Fibroblast of peridontal ligament (primary cell): ENCODE results near the gene ME1.
"Not testable (repeated sequence)": the region's sequence is repeated elsewhere in the genome, so short reads cannot be mapped to it uniquely, and the experiment has no call there.

Experiments
- DNase-seq: peaks from one replicate; pipeline ENCODE4 v3.0.0-alpha.2; 2010; ENCODE audit errors: extremely low read depth

The ME1 gene

GRCh38 chr6:83352424-83353061 lies 78.3 kb downstream of the ME1 start:
- no peak for DNase-seq

GRCh38 chr6:83343121-83343520 lies 87.7 kb downstream of the ME1 start:
- DNase-seq = no peak

GRCh38 chr6:83341765-83342164 lies 89.1 kb downstream of the ME1 start:
- no peak for DNase-seq

DNA sequence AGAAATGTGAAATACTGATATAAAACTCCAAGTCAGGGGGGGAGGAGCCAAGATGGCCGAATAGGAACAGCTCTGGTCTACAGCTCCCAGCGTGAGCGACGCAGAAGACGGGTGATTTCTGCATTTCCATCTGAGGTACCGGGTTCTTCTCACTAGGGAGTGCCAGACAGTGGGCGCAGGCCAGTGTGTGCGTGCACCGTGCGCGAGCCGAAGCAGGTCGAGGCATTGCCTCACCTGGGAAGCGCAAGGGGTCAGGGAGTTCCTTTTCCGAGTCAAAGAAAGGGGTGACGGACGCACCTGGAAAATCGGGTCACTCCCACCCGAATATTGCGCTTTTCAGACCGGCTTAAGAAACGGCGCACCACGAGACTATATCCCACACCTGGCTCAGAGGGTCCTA lies 96.9 kb downstream of the ME1 start:
- DNase-seq = not testable (repeated sequence)

DNA sequence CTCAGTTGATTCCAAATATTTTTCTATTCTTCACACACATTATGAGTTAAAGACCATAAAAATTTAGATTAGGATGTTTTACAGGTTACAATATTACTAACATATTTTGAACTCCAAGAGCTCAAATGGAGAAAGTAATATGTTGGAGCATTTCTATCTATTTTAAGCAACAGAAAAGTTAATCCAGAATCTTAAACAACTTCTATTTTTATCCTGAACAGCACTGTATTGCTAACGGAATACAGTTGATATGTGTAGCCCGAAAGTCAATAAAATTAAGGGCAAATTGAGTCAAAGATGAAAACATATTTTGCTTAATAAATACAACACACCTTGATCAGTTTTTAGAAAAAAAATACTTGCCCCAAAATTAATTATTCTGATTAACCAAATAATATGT lies 97.4 kb downstream of the ME1 start:
- no peak for DNase-seq

DNA sequence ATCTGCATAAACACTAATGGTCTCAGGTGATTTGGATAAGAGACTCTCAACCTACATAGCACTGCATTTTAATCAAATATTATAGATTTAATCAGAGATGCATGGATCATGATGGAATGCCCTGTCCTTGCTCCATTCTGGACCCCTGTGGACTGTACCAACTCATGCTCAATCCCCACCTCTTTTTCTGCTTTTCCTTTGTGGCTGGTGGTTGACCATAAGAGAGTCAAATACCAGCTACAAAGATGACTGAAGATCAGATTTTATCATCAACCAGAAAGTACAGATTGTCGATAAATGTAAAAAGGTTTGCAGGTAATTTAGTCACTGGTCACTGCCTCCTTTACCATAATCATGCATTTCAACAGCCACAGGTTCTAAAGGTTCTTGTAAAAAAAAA lies 116.2 kb downstream of the ME1 start:
- no peak for DNase-seq

GRCh38 chr6:83313882-83314281 lies 117.0 kb downstream of the ME1 start:
- peak; percentile 33 for DNase-seq

- DNase-seq = peak; percentile 37
Measured at GRCh38 chr6:83311231-83311630, 119.6 kb downstream of the ME1 start.

- no peak for DNase-seq
Measured at GRCh38 chr6:83310046-83310445, 120.8 kb downstream of the ME1 start.

DNA sequence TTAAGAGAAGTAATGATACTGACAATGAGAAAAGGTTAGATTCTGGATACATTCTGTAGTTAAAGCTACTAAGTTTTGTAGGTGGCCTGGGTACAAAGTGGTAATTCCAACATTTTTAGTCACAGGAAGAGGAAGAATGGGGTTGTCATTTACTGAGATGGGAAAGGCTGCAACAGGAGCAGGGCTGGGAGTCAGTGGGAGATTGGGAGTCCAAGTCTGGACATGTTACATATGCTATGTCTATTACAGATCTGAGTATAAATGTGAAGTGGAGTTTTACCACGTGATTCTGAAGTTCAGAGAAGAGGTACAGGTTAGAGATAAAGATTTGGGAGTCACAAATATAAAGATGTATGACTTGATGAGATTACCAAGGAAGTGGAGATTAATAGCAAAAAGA lies 121.5 kb downstream of the ME1 start:
- DNase-seq = no peak

- no peak for DNase-seq
Measured at GRCh38 chr6:83308833-83309232, 122.0 kb downstream of the ME1 start.

DNA sequence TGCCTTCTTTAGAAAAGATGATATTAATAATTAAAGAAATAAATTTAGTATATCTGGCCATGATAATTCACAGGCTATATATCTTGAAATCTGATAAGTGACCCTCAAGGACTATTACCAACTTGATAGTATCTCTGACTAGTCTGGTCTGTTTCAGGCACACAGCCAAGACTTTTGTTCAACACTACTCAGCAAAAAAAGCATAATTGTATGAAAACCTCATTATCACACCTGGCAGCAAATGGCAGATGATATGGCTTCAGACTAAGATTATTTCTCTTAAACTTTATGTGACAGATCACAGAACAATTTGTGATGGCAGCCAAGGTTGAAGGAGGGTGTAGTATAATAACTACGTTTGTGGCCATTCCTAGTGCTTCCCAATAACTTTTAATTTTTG lies 123.0 kb downstream of the ME1 start:
- DNase-seq = no peak

DNA sequence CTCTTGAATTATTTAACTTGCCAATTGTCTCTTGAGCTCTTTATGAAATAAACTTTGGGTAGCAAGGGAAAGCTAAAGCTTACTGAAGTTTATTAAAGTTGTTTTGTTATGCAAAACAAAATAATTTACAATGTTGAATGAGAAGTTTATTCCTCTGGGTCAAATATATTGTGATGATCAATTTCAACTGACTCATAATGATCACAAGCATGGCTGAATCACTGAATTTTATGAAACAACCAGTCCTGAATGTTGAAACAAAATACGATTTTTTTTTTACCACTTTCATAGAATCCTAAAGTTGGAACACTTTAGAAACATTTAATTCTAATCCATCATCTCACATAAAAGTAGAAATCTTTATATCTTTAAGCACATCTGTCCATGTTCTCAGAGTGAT lies 127.4 kb downstream of the ME1 start:
- DNase-seq = peak; percentile 44

- DNase-seq = no peak
Measured at GRCh38 chr6:83294676-83295075, 136.2 kb downstream of the ME1 start.

GRCh38 chr6:83292900-83293843 lies 137.7 kb downstream of the ME1 start:
- DNase-seq = peak; percentile 44

- DNase-seq = not testable (repeated sequence)
Measured at GRCh38 chr6:83287298-83287697, 143.6 kb downstream of the ME1 start.

- DNase-seq = no peak
Measured at GRCh38 chr6:83285917-83286316, 144.9 kb downstream of the ME1 start.

- DNase-seq = peak; percentile 82
Measured at GRCh38 chr6:83273596-83273995, 157.3 kb downstream of the ME1 start.

GRCh38 chr6:83270971-83271719 lies 159.7 kb downstream of the ME1 start:
- peak; percentile 87 for DNase-seq

DNA sequence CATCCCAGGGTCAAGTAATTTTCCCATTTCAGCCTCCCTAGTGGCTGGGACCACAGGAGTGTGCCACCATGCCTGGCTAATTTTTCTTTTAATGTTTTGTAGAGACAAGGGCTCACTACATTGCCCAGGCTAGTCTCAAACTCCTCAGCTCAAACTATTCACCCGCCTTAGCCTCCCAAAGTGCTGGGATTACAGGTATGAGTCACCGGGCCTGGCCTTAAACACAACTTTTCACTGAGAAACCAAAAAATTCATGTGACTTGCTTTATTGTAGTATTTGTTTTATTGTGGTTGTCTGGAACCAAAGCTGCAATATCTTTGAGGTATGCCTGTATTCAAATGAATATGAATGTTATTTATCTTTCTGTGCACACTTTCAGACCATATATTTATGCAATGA lies 165.5 kb downstream of the ME1 start:
- peak; percentile 47 for DNase-seq

DNA sequence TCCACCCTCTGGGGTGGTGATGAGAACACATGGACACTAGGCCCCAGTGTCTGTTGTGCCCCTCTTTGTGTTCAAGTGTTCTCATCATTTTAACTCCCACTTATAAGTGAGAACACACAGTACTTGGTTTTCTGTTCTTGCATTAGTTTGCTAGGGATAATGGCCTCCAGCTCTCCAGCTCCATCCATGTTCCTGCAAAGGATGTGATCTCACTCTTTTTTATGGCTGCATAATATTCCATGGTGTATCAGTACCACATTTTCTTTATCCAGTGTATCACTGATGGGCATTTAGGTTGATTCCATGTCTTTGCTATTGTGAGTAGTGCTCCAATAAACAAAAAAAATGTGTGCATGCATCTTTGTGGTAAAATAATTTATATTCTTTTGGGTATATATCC lies 170.3 kb downstream of the ME1 start:
- DNase-seq = no peak

DNA sequence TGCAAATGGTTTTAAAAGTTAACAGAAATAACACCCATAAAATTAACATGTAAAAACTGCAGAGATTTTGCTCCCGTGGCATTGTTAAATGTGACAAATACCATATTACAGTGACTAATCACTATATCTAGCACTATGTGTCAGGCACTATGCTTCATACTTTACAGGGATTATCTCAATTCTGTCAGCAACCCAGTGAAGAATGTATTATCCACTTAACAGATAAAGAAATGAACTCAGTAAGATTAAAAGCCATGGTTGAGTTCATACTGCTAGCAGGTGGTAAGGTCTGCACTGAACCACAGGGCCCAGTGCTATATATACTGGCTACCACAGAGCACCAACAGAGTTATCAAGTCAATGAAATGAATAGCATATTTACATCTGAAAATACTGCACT lies 172.3 kb downstream of the ME1 start:
- DNase-seq = no peak
